Neural progenitor cell (in vitro differentiated cells): ENCODE data around the gene RBFOX2. TPM values are rescaled to one million over a fixed set of nuclear protein-coding genes. Genes with fewer than 3 reads are reported as not detected.

ENCODE experiments used
- DNase-seq: peaks from one replicate; pipeline ENCODE4 v3.0.0-alpha.2; 2016; ENCODE audit warnings: low spot score
- H2AFZ ChIP-seq: fragments of 200-600 bp; sonication (generic); replicated peaks from 2 replicates; pipeline ENCODE4 v1.6.1; 2016; ENCODE audit warnings: antibody characterized with exemption
- H3F3A ChIP-seq: fragments of 200-600 bp; sonication (generic); 2 replicates; pipeline ENCODE4 v1.6.1; 2016; ENCODE audit warnings: antibody characterized with exemption, low read depth
- H3K27ac ChIP-seq: fragments of 200-600 bp; sonication (generic); 2 replicates; pipeline ENCODE4 v1.5.1; 2016; ENCODE audit warnings: mild to moderate bottlenecking
- H3K27me3 ChIP-seq: fragments of 200-600 bp; sonication (generic); 2 replicates; pipeline ENCODE4 v1.6.1; 2016; ENCODE audit warnings: mild to moderate bottlenecking, moderate library complexity
- H3K36me3 ChIP-seq: fragments of 200-600 bp; sonication (generic); 2 replicates; pipeline ENCODE4 v1.5.1; 2016
- H3K4me1 ChIP-seq: fragments of 200-600 bp; sonication (generic); 2 replicates; pipeline ENCODE4 v1.6.1; 2016; ENCODE audit warnings: mixed run types
- H3K4me2 ChIP-seq: fragments of 200-600 bp; sonication (generic); 2 replicates; pipeline ENCODE4 v1.6.1; 2016
- H3K4me3 ChIP-seq: fragments of 200-600 bp; sonication (generic); 2 replicates; pipeline ENCODE4 v1.5.1; 2016
- H3K79me2 ChIP-seq: fragments of 200-600 bp; sonication (generic); 2 replicates; pipeline ENCODE4 v1.6.1; 2016; ENCODE audit warnings: low read depth
- H3K9ac ChIP-seq: fragments of 200-600 bp; sonication (generic); 2 replicates; pipeline ENCODE4 v1.6.1; 2016
- H3K9me3 ChIP-seq: fragments of 200-600 bp; sonication (generic); 2 replicates; pipeline ENCODE4 v1.5.1; 2016; ENCODE audit warnings: low read depth
- H4K20me1 ChIP-seq: fragments of 200-600 bp; sonication (generic); 2 replicates; pipeline ENCODE4 v1.6.1; 2016; ENCODE audit warnings: low read depth
- H3K27ac Mint-ChIP-seq: 3 replicates; pipeline ENCODE4 v1.8.0; 2021; ENCODE audit warnings: mixed read lengths
- H3K27me3 Mint-ChIP-seq: 2 replicates; pipeline ENCODE4 v1.8.0; 2022; ENCODE audit warnings: low read depth, mild to moderate bottlenecking, inconsistent platforms, moderate library complexity, mixed read lengths; ENCODE audit not compliant: insufficient read depth
- H3K36me3 Mint-ChIP-seq: 3 replicates; pipeline ENCODE4 v1.8.0; 2021; ENCODE audit warnings: mixed read lengths
- H3K4me1 Mint-ChIP-seq: 3 replicates; pipeline ENCODE4 v1.8.0; 2021; ENCODE audit warnings: mixed read lengths
- H3K4me3 Mint-ChIP-seq: 3 replicates; pipeline ENCODE4 v1.8.0; 2021; ENCODE audit warnings: mild to moderate bottlenecking, moderate library complexity, mixed read lengths
- H3K9me3 Mint-ChIP-seq: 3 replicates; pipeline ENCODE4 v1.8.0; 2020; ENCODE audit warnings: mixed read lengths
- CTCF ChIP-seq: fragments of 200-600 bp; sonication (generic); IDR thresholded peaks from 2 replicates; pipeline ENCODE4 v1.5.1; 2017; ENCODE audit warnings: antibody characterized with exemption, mild to moderate bottlenecking
- EZH2 ChIP-seq: fragments of 200-600 bp; sonication (generic); IDR thresholded peaks from 2 replicates; pipeline ENCODE4 v1.6.1; 2017; ENCODE audit warnings: antibody characterized with exemption, mild to moderate bottlenecking, moderate library complexity
- EZH2phosphoT487 ChIP-seq: fragments of 200-600 bp; sonication (generic); IDR thresholded peaks from 2 replicates; pipeline ENCODE4 v1.6.1; 2017; ENCODE audit warnings: antibody characterized with exemption
- total RNA-seq: library from RNA; depleted of rRNA; stranded (reverse); fragments of >200 nt; gene quantifications from 2 replicates; pipeline ENCODE4 v1.2.3, GENCODE V29; 2015; ENCODE audit warnings: low replicate concordance

Gene RBFOX2
- total RNA-seq, 1 donor from 2014 or later, result 163 TPM

- Histone ChIP-seq H2AFZ (no peak overlapping the region), H3K4me3 (no peak overlapping the region), H3K4me2 (no peak overlapping the region), H3F3A (no peaks in the 10 kb centered on the region), H3K36me3 (no peaks in the 10 kb centered on the region), H3K9me3 (no peaks in the 10 kb centered on the region), H3K4me1 (no peaks in the 10 kb centered on the region), H3K9ac (no peak overlapping the region), H3K27ac (no peak overlapping the region), H3K27me3 (no peaks in the 10 kb centered on the region), H4K20me1 (no peaks in the 10 kb centered on the region), H3K79me2 (no peaks in the 10 kb centered on the region)
- peaks cover 3% of the 10 kb centered on the region for H3K9me3 Mint-ChIP-seq
- H3K36me3 Mint-ChIP-seq, result no peaks in the 10 kb centered on the region
- H3K4me1 Mint-ChIP-seq, result peaks cover 3% of the 10 kb centered on the region
- H3K27ac Mint-ChIP-seq, result no peak overlapping the region
- no peak for DNase-seq
- no peak overlapping the region for H3K4me3 Mint-ChIP-seq
- TF ChIP-seq EZH2 (no peak), CTCF (no peak), EZH2phosphoT487 (no peak)
- peaks cover 3% of the 10 kb centered on the region for H3K27me3 Mint-ChIP-seq
Measured at GRCh38 chr22:35711336-35711735, 317.3 kb downstream of the RBFOX2 start.

GRCh38 chr22:35708917-35709316 lies 319.7 kb downstream of the RBFOX2 start:
- DNase-seq, result no peak
- Mint-ChIP-seq H3K27ac (no peak overlapping the region), H3K4me1 (peaks cover 3% of the 10 kb centered on the region), H3K9me3 (peaks cover 3% of the 10 kb centered on the region), H3K36me3 (no peaks in the 10 kb centered on the region), H3K4me3 (no peak overlapping the region), H3K27me3 (peaks cover 2% of the 10 kb centered on the region)
- H3K4me2 ChIP-seq, result no peak overlapping the region
- no peaks in the 10 kb centered on the region for H3K9me3 ChIP-seq
- H3K36me3 ChIP-seq, result no peaks in the 10 kb centered on the region
- TF ChIP-seq EZH2phosphoT487, result no peak
- H3K79me2 ChIP-seq, result no peaks in the 10 kb centered on the region
- H4K20me1 ChIP-seq, result no peaks in the 10 kb centered on the region
- H3K4me1 ChIP-seq, result no peaks in the 10 kb centered on the region
- no peak overlapping the region for H2AFZ ChIP-seq
- no peak overlapping the region for H3K4me3 ChIP-seq
- no peaks in the 10 kb centered on the region for H3K27me3 ChIP-seq
- H3F3A ChIP-seq, result no peaks in the 10 kb centered on the region
- no peak overlapping the region for H3K27ac ChIP-seq
- no peak overlapping the region for H3K9ac ChIP-seq

GRCh38 chr22:35708453-35708852 lies 320.2 kb downstream of the RBFOX2 start:
- Mint-ChIP-seq H3K27me3 (peaks cover 4% of the 10 kb centered on the region), H3K9me3 (no peaks in the 10 kb centered on the region), H3K4me3 (no peak overlapping the region), H3K27ac (no peak overlapping the region), H3K36me3 (no peaks in the 10 kb centered on the region), H3K4me1 (peaks cover 3% of the 10 kb centered on the region)
- Histone ChIP-seq H3K36me3 (no peaks in the 10 kb centered on the region), H3K27ac (no peak overlapping the region), H3K4me3 (no peak overlapping the region), H3K9me3 (no peaks in the 10 kb centered on the region), H3F3A (no peaks in the 10 kb centered on the region), H3K27me3 (no peaks in the 10 kb centered on the region), H3K4me2 (no peak overlapping the region), H3K9ac (no peak overlapping the region), H2AFZ (no peak overlapping the region), H3K4me1 (no peaks in the 10 kb centered on the region), H3K79me2 (no peaks in the 10 kb centered on the region), H4K20me1 (no peaks in the 10 kb centered on the region)
- TF ChIP-seq EZH2phosphoT487 (no peak), EZH2 (no peak), CTCF (no peak)
- no peak for DNase-seq

GRCh38 chr22:35705141-35705540 lies 323.5 kb downstream of the RBFOX2 start:
- H3K36me3 Mint-ChIP-seq, result no peaks in the 10 kb centered on the region
- Histone ChIP-seq H3K4me2 (no peak overlapping the region), H3F3A (no peaks in the 10 kb centered on the region), H3K27me3 (peaks cover 9% of the 10 kb centered on the region), H4K20me1 (no peaks in the 10 kb centered on the region), H3K27ac (no peak overlapping the region), H3K79me2 (no peaks in the 10 kb centered on the region), H3K36me3 (no peaks in the 10 kb centered on the region), H3K4me3 (no peak overlapping the region), H3K4me1 (no peaks in the 10 kb centered on the region), H2AFZ (no peak overlapping the region), H3K9me3 (no peaks in the 10 kb centered on the region), H3K9ac (no peak overlapping the region)
- H3K27me3 Mint-ChIP-seq, result peaks cover 10% of the 10 kb centered on the region
- H3K27ac Mint-ChIP-seq, result no peak overlapping the region
- H3K4me1 Mint-ChIP-seq, result no peaks in the 10 kb centered on the region
- no peaks in the 10 kb centered on the region for H3K9me3 Mint-ChIP-seq
- no peak overlapping the region for H3K4me3 Mint-ChIP-seq
- no peak for DNase-seq
- TF ChIP-seq CTCF (no peak), EZH2phosphoT487 (no peak), EZH2 (no peak)
